ENCODE measurements around the gene GPR108.

DNA sequence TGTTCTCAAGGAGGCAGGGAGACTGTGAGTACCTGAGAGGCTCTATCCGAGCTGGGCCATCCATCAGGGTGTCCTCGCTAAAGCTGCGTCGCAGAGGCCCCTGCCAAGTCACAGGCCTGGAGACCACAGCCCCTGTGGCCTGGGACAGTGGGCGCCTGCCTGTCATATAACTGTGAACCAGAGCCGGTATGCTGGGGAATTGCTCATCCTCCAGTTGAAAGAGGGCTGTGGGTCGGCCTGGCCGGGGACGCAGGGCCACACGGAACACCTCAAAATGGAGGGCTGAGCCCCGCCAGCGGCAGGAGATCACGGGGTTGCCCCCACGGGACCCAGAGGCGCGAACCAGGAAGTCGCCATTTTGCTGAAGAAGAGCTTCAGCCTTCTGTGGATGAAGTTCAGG, 23.2 kb upstream of the GPR108 start:
- TF ChIP-seq, protein P1, sequence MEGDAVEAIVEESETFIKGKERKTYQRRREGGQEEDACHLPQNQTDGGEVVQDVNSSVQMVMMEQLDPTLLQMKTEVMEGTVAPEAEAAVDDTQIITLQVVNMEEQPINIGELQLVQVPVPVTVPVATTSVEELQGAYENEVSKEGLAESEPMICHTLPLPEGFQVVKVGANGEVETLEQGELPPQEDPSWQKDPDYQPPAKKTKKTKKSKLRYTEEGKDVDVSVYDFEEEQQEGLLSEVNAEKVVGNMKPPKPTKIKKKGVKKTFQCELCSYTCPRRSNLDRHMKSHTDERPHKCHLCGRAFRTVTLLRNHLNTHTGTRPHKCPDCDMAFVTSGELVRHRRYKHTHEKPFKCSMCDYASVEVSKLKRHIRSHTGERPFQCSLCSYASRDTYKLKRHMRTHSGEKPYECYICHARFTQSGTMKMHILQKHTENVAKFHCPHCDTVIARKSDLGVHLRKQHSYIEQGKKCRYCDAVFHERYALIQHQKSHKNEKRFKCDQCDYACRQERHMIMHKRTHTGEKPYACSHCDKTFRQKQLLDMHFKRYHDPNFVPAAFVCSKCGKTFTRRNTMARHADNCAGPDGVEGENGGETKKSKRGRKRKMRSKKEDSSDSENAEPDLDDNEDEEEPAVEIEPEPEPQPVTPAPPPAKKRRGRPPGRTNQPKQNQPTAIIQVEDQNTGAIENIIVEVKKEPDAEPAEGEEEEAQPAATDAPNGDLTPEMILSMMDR (IDR thresholded peaks at IDR 0.05): no peak
- no peak for TF ChIP-seq POLR2A (IDR thresholded peaks at IDR 0.05)
- TF ChIP-seq EP300 (IDR thresholded peaks at IDR 0.05): no peak
